Endodermal cell (in vitro differentiated cells): Measurements from ENCODE around the gene FLT3. TPM values are rescaled to one million over a fixed set of nuclear protein-coding genes. Genes with fewer than 3 reads are reported as not detected.

ENCODE experiments used
- DNase-seq: peaks from one replicate; pipeline ENCODE4 v3.0.0-alpha.2; 2017
- H3K27ac ChIP-seq: 2 replicates; pipeline ENCODE4 v1.5.1; 2013; ENCODE audit warnings: mild to moderate bottlenecking, low read depth, low read length, moderate library complexity
- H3K27me3 ChIP-seq: 2 replicates; pipeline ENCODE4 v1.6.1; 2013; ENCODE audit warnings: mild to moderate bottlenecking, low read length, moderate library complexity; ENCODE audit not compliant: insufficient read depth, control insufficient read depth, poor library complexity, severe bottlenecking
- H3K36me3 ChIP-seq: 2 replicates; pipeline ENCODE4 v1.7.0; 2013; ENCODE audit warnings: mild to moderate bottlenecking, low read length, moderate library complexity; ENCODE audit not compliant: control insufficient read depth, insufficient read depth
- H3K4me1 ChIP-seq: one replicate; pipeline ENCODE4 v1.7.0; 2013; ENCODE audit warnings: low read length; ENCODE audit not compliant: control insufficient read depth, insufficient read depth
- H3K4me3 ChIP-seq: 2 replicates; pipeline ENCODE4 v1.5.1; 2013; ENCODE audit warnings: mild to moderate bottlenecking, low read length, moderate library complexity
- H3K9ac ChIP-seq: 2 replicates; pipeline ENCODE4 v1.6.1; 2013; ENCODE audit warnings: mild to moderate bottlenecking, low read length, moderate library complexity; ENCODE audit not compliant: poor library complexity, severe bottlenecking; ENCODE audit errors: extremely low read depth
- H3K9me3 ChIP-seq: 2 replicates; pipeline ENCODE4 v1.6.1; 2013; ENCODE audit warnings: mild to moderate bottlenecking, low read length, moderate library complexity; ENCODE audit not compliant: control insufficient read depth
- H3K27ac Mint-ChIP-seq: 2 replicates; pipeline ENCODE4 v1.8.0; 2020; ENCODE audit warnings: mixed read lengths
- H3K27me3 Mint-ChIP-seq: 2 replicates; pipeline ENCODE4 v1.8.0; 2021; ENCODE audit warnings: mild to moderate bottlenecking, mixed read lengths; ENCODE audit not compliant: insufficient read depth
- H3K36me3 Mint-ChIP-seq: 2 replicates; pipeline ENCODE4 v1.8.0; 2020; ENCODE audit warnings: low read depth, mixed read lengths
- H3K4me1 Mint-ChIP-seq: 2 replicates; pipeline ENCODE4 v1.8.0; 2020; ENCODE audit warnings: mixed read lengths
- H3K4me3 Mint-ChIP-seq: 2 replicates; pipeline ENCODE4 v1.8.0; 2020; ENCODE audit warnings: mild to moderate bottlenecking, moderate library complexity, mixed read lengths
- H3K9me3 Mint-ChIP-seq: 2 replicates; pipeline ENCODE4 v1.8.0; 2020; ENCODE audit warnings: mild to moderate bottlenecking, mixed read lengths
- CTCF ChIP-seq: fragments of 200-600 bp; sonication (generic); conservative IDR thresholded peaks from 2 replicates; pipeline ENCODE4 v1.5.0; 2021; ENCODE audit warnings: antibody characterized with exemption, mild to moderate bottlenecking
- WGBS, 2 experiments: methylation state at CpG; one replicate each; pipeline versions ENCODE4 v1.1.5 to v1.1.7; 2013; ENCODE audit warnings: missing lambda C conversion rate in 2 of 2, mixed read lengths in 1 of 2; ENCODE audit not compliant: insufficient coverage in 1 of 2, insufficient read length in 1 of 2; 5-methylcytosine and 5-hydroxymethylcytosine counted together
- total RNA-seq, 2 donors: library from RNA; stranded (reverse); fragmentation: NEBNext Ultra II Directional in 1 of 2; extraction: Animal tissue kit (Norgen Biotek cat#: 25700) in 1 of 2; gene quantifications; 2 replicates in 1 of 2; 3 replicates in 1 of 2; pipeline ENCODE4 v1.2.1, GENCODE V29; 2021

FLT3 gene
- total RNA-seq, 2 donors from 2014 or later: 0.09 to 0.13 TPM

GRCh38 chr13:28049215-28049614 is 51.2 kb downstream of the FLT3 start:
- H3K27me3 Mint-ChIP-seq: no peaks in the 10 kb centered on the region
- 53 to 65% methylated on average over 4 to 5 of the region's 5 CpGs for WGBS, 2 experiments
- H3K27ac ChIP-seq: no peak overlapping the region
- no peaks in the 10 kb centered on the region for H3K36me3 ChIP-seq
- H3K36me3 Mint-ChIP-seq: no peaks in the 10 kb centered on the region
- DNase-seq: no peak
- no peaks in the 10 kb centered on the region for H3K9me3 ChIP-seq
- no peak overlapping the region for H3K4me3 Mint-ChIP-seq
- H3K4me1 Mint-ChIP-seq: peaks cover 17% of the 10 kb centered on the region
- H3K4me1 ChIP-seq: peaks cover 9% of the 10 kb centered on the region
- H3K27ac Mint-ChIP-seq: no peak overlapping the region
- H3K9me3 Mint-ChIP-seq: no peaks in the 10 kb centered on the region
- H3K9ac ChIP-seq: no peak overlapping the region
- peaks cover 8% of the 10 kb centered on the region for H3K27me3 ChIP-seq
- no peak overlapping the region for H3K4me3 ChIP-seq
- no peak for TF ChIP-seq CTCF

GRCh38 chr13:28048768-28049167 is 51.6 kb downstream of the FLT3 start:
- 72 to 79% methylated on average over 5 to 6 of the region's 6 CpGs for WGBS, 2 experiments

GRCh38 chr13:28047757-28048388 is 52.5 kb downstream of the FLT3 start:
- no peak for TF ChIP-seq CTCF
- Mint-ChIP-seq H3K9me3 (no peaks in the 10 kb centered on the region), H3K27ac (no peak overlapping the region), H3K4me3 (no peak overlapping the region), H3K36me3 (no peaks in the 10 kb centered on the region), H3K27me3 (no peaks in the 10 kb centered on the region), H3K4me1 (peaks cover 17% of the 10 kb centered on the region)
- Histone ChIP-seq H3K9me3 (no peaks in the 10 kb centered on the region), H3K36me3 (no peaks in the 10 kb centered on the region), H3K27ac (no peak overlapping the region), H3K9ac (no peak overlapping the region), H3K4me3 (no peak overlapping the region), H3K4me1 (peaks cover 9% of the 10 kb centered on the region), H3K27me3 (peaks cover 8% of the 10 kb centered on the region)
- WGBS, 2 experiments: 72 to 97% methylated on average over 3 to 6 of the region's 7 CpGs
- no peak for DNase-seq

More at GRCh38 chr13:28048768-28049167, 51.6 kb downstream of the FLT3 start:
- Histone ChIP-seq H3K4me1 (peaks cover 9% of the 10 kb centered on the region), H3K36me3 (no peaks in the 10 kb centered on the region), H3K9me3 (no peaks in the 10 kb centered on the region), H3K4me3 (no peak overlapping the region), H3K9ac (no peak overlapping the region), H3K27me3 (peaks cover 8% of the 10 kb centered on the region), H3K27ac (no peak overlapping the region)
- Mint-ChIP-seq H3K36me3 (no peaks in the 10 kb centered on the region), H3K4me3 (no peak overlapping the region), H3K27me3 (no peaks in the 10 kb centered on the region), H3K4me1 (peaks cover 17% of the 10 kb centered on the region), H3K9me3 (no peaks in the 10 kb centered on the region), H3K27ac (no peak overlapping the region)
- TF ChIP-seq CTCF: no peak
- DNase-seq: no peak
